Erythroblast (primary cell): ENCODE measurements around the gene ZWINT.

ENCODE experiments used
- GATA1 ChIP-seq: IDR thresholded peaks from 2 replicates; pipeline ENCODE4 v1.6.1; 2011; ENCODE audit warnings: low read depth, mild to moderate bottlenecking, control low read depth, low read length, moderate library complexity
- POLR2A ChIP-seq: IDR thresholded peaks from 2 replicates; pipeline ENCODE4 v1.6.1; 2011; ENCODE audit warnings: mild to moderate bottlenecking, low read length

DNA sequence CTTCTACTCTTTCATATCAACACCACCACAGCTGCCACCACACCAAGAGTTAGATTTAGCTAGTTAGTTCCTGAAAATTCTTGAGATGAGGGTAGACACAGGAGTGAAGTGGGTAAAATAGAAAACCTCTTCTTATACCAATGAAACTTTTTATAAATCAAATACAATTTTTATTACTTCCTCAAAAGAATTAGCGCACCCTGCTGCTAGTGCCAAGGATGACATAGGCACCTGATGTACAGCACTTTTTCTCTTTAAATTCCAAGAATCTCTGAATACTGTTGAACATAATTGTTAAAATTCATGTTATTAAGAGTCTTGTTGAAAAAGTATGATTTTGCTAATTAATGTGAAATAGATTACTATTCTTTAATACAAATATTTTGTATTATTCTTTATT is 11.4 kb downstream of the ZWINT start:
- TF ChIP-seq POLR2A (no peak), GATA1 (no peak)
